Effector memory CD4-positive, alpha-beta T cell (primary cell): Measurements from ENCODE around the gene KCTD14.

Source experiments
- DNase-seq, 3 donors: peaks; one replicate each; pipeline ENCODE4 v3.0.0-alpha.2; 2020
- H3K27ac ChIP-seq: 2 replicates; pipeline ENCODE4 v1.7.0; 2013; ENCODE audit warnings: mild to moderate bottlenecking, low read length, moderate library complexity; ENCODE audit not compliant: insufficient read depth, poor library complexity, severe bottlenecking
- H3K27me3 ChIP-seq: replicated peaks from 2 replicates; pipeline ENCODE4 v1.7.0; 2013; ENCODE audit warnings: mild to moderate bottlenecking, low read length; ENCODE audit not compliant: insufficient read depth, control insufficient read depth, poor library complexity, severe bottlenecking
- H3K36me3 ChIP-seq: 2 replicates; pipeline ENCODE4 v1.7.0; 2013; ENCODE audit warnings: mild to moderate bottlenecking, low read length, moderate library complexity; ENCODE audit not compliant: control insufficient read depth, insufficient read depth
- H3K4me1 ChIP-seq: 2 replicates; pipeline ENCODE4 v1.7.0; 2013; ENCODE audit warnings: low read length, mild to moderate bottlenecking; ENCODE audit not compliant: control insufficient read depth, insufficient read depth, poor library complexity, severe bottlenecking
- H3K4me3 ChIP-seq: 2 replicates; pipeline ENCODE4 v1.7.0; 2013; ENCODE audit warnings: low read length, low read depth, mild to moderate bottlenecking; ENCODE audit not compliant: insufficient read depth, poor library complexity, severe bottlenecking
- H3K9me3 ChIP-seq: 2 replicates; pipeline ENCODE4 v1.7.0; 2013; ENCODE audit warnings: mild to moderate bottlenecking, low read length, moderate library complexity; ENCODE audit not compliant: control insufficient read depth
- total RNA-seq, 3 donors: gene quantifications; one replicate each; lab custom pipeline; 2026; lab: John Stamatoyannopoulos, UW

Gene KCTD14, protein sequence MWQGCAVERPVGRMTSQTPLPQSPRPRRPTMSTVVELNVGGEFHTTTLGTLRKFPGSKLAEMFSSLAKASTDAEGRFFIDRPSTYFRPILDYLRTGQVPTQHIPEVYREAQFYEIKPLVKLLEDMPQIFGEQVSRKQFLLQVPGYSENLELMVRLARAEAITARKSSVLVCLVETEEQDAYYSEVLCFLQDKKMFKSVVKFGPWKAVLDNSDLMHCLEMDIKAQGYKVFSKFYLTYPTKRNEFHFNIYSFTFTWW
- 0 to 0.09 (median 0) reads per million in 3 donors for total RNA-seq

DNA sequence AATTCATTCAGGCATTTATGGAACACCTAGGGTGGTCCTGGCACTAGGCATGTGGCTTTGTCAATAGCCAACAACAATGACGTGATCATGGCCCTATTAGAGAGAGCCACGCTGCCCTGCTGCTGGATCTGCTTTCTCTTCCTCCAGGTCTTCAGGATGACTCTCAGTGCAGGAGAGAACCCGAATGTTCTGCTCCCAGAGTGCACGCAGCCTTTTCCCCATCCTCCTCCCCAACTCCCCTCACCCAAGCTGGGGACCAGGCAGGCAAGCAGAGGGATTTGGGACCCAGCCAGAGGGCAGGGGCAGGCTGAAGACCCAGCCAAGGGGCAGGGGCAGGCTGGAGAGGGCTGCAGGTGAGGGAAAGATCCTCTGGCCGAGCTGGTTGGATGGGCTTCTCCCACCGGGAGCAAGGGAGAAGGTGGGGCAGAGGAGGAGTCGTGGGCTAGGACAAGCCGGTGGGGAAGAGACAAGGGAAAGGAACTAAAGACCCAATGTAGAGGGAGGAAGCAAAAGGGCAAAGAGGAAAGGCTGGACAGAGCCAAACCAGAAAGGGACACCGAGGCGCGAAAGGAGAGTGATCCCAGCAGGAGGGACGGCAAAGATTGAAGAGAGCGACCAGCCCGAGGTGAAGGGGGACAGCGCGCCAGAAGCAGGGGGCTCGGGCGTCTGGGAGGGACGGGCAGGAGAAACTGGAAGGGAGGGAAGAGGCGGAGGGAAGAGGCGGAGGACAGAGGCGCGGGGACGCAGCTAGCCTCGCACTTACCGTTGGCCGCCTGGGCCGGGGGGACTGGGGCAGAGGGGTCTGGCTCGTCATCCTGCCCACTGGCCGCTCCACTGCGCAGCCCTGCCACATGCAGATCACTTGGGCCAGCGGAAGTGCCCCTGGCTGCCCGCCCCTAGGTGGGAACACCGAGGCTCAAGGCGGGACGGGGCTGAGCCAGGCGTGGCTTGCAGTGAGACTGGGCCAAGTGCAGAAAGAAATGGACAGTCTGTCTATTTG, at the start of gene KCTD14:
Gene KCTD14, minus strand, starts transcription at position 880 of the 1,000 bp plus-strand sequence. Its CDS starts 27 bp downstream, at position 853.
- no peaks in the 10 kb centered on the region for H3K9me3 ChIP-seq
- H3K36me3 ChIP-seq = no peaks in the 10 kb centered on the region
- no peak within 1 kb of the TSS for H3K4me3 ChIP-seq
- no peak within 1 kb of the TSS for H3K27ac ChIP-seq
- DNase-seq = no peak
- no peaks in the 10 kb centered on the region for H3K4me1 ChIP-seq
- H3K27me3 ChIP-seq = no peaks in the 10 kb centered on the region

DNA sequence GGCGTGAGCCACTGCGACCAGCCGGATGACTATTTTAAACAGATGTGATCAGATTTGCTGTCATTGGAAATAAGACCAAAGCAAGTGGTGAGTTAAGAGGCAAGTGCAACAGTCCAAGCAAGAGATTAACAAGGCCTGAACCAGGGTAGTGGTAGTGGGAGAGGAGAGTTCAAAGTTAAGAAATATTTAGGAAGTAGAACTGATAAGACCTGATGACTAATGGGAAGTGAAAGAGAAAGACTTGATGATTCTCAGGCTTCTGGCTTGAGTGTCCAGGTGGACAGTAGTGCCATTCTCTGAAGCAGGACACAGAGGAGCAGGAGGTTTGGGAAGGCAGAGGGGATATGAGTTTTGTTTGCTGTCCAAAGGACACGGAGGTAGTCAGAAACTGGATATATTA, 49.4 kb upstream of the KCTD14 start:
- Histone ChIP-seq H3K27me3 (no peaks in the 10 kb centered on the region), H3K4me1 (peaks cover 9% of the 10 kb centered on the region), H3K4me3 (no peak overlapping the region), H3K36me3 (peaks cover 29% of the 10 kb centered on the region), H3K27ac (no peak overlapping the region), H3K9me3 (no peaks in the 10 kb centered on the region)
- DNase-seq = no peak

DNA sequence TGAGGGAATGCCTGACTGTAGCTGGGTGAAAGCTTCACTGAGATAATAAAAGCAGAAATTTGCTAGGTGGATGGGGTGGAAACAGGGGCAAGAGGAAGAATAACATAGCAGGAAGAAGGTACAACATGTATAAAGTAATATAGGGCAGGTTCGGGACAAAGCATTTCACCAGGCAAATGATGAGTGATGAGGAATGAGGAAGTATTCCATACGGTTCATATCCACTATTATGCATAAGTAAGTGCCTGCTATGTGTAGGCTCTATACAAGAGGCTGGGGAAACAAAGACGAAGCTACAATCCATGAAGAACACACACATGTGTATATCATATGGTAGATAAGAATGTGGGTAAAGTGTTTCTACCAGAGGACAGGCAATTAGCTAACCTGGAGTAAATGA, 48.6 kb upstream of the KCTD14 start:
- Histone ChIP-seq H3K36me3 (peaks cover 29% of the 10 kb centered on the region), H3K27me3 (no peaks in the 10 kb centered on the region)
- DNase-seq = no peak

DNA sequence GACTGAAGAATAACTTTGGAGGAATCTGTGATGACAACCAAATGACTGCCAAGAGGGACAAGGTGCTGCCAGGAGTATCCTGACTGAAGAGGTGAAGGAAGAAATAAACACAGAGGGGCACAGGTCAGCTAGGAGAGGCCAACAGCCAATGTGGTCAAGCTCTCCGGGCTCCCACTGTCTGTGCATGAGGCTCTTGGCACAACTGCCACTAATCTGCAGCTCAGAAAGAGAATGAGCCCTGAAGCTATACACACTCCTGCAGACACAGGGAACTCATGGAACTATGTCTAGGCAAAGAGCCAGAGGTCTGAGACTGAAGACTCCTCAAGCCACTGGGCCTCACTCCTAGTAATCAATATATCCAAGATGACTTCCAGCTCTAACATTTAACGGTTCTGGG, 47.5 kb upstream of the KCTD14 start:
- Histone ChIP-seq H3K36me3 (peaks cover 29% of the 10 kb centered on the region), H3K27me3 (no peaks in the 10 kb centered on the region)

More for the DNA sequence above, 48.6 kb upstream of the KCTD14 start:
- no peak overlapping the region for H3K4me3 ChIP-seq
- H3K9me3 ChIP-seq = no peaks in the 10 kb centered on the region
- no peak overlapping the region for H3K27ac ChIP-seq
- peaks cover 5% of the 10 kb centered on the region for H3K4me1 ChIP-seq

DNA sequence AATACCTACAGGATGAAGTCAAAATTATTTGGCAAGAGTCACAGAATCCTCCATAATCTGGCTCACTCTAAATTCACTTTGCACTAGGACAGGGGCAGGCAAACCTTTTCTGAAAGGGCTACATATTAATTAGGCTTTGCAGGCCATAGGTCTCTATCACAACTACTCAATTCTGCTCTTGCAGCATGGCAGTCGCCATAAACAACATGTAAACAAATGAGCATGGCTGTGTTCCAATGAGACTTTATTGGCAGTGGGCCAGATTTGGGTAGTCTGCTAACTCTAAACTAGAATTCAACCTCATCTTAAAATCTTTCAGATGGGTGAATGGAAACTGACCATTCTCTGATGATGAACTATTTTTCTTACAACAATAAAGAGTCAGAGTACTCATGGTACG, 46.4 kb upstream of the KCTD14 start:
- no peak for DNase-seq

More for the DNA sequence above, 47.5 kb upstream of the KCTD14 start:
- H3K4me1 ChIP-seq = no peaks in the 10 kb centered on the region
- no peak for DNase-seq
- no peaks in the 10 kb centered on the region for H3K9me3 ChIP-seq
- H3K27ac ChIP-seq = no peak overlapping the region
- no peak overlapping the region for H3K4me3 ChIP-seq

DNA sequence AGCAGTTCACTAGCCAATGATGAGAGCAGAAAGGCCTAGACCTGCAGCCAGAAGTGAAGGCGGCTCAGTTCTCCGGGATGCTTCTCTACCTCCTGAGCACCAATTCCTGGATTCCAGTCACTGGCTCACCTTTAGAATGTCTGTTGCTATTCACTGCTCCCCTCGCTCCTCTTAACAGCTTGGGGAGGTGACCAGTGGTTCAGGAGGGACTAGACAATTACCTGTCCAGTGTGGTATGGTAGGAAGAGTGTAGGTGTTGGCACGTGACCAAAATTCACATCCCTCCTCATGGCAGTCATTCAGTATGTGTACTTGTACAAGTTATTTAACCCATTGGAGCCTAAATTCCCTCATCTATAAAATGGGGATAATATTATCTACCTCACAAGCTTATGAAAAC, 44.6 kb upstream of the KCTD14 start:
- H3K27me3 ChIP-seq = no peaks in the 10 kb centered on the region
- no peak for DNase-seq
- no peak overlapping the region for H3K4me3 ChIP-seq
- peaks cover 29% of the 10 kb centered on the region for H3K36me3 ChIP-seq
- no peaks in the 10 kb centered on the region for H3K9me3 ChIP-seq
- H3K4me1 ChIP-seq = no peaks in the 10 kb centered on the region
- H3K27ac ChIP-seq = no peak overlapping the region

More for the DNA sequence above, 46.4 kb upstream of the KCTD14 start:
- H3K4me1 ChIP-seq = no peaks in the 10 kb centered on the region
- peaks cover 29% of the 10 kb centered on the region for H3K36me3 ChIP-seq
- H3K27me3 ChIP-seq = no peaks in the 10 kb centered on the region
- no peak overlapping the region for H3K4me3 ChIP-seq
- no peaks in the 10 kb centered on the region for H3K9me3 ChIP-seq
- H3K27ac ChIP-seq = no peak overlapping the region

DNA sequence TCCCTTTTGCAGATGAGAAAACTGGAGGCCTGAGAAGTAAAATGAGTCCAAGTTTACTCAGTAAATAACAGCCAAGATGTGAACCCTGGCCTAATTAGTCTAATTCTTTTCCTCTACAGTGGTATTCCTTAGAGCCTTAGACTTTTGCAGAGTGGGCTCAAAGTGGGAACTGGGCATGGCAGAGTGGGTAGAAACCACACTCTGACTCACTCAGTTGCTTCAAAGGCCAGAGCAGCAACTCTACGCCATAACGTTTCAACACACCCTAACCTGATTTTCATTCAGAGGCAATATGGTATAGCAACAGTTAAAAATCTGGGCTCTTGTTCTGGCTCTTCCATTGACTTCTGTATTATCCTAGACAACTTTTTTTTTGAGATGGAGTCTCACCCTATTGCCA, 43.4 kb upstream of the KCTD14 start:
- Histone ChIP-seq H3K9me3 (no peaks in the 10 kb centered on the region), H3K36me3 (peaks cover 25% of the 10 kb centered on the region), H3K27me3 (no peaks in the 10 kb centered on the region), H3K27ac (no peak overlapping the region), H3K4me1 (no peaks in the 10 kb centered on the region), H3K4me3 (no peak overlapping the region)
- no peak for DNase-seq

DNA sequence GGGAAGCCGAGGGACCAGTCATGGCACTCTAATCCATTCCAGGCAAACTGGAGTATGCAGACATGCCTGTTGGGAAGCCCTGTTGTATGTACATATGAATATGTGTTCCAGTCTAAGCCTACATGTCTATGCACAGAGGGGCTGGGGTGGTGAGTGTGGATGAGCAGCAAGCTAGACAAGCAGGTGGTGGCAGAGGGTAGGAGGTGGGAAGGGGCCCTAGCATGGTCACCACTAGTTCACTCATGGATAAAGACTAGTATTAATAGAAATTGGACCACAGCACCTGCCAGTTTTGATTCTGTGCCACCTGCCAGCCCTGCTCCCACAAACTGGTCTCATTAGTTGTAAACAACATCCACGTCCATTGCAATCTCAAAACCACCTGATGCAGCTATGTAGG, 42.1 kb upstream of the KCTD14 start:
- no peaks in the 10 kb centered on the region for H3K9me3 ChIP-seq
- DNase-seq = no peak
- no peak overlapping the region for H3K27ac ChIP-seq
- H3K4me1 ChIP-seq = no peaks in the 10 kb centered on the region
- H3K36me3 ChIP-seq = peaks cover 16% of the 10 kb centered on the region
- no peaks in the 10 kb centered on the region for H3K27me3 ChIP-seq
- no peak overlapping the region for H3K4me3 ChIP-seq

DNA sequence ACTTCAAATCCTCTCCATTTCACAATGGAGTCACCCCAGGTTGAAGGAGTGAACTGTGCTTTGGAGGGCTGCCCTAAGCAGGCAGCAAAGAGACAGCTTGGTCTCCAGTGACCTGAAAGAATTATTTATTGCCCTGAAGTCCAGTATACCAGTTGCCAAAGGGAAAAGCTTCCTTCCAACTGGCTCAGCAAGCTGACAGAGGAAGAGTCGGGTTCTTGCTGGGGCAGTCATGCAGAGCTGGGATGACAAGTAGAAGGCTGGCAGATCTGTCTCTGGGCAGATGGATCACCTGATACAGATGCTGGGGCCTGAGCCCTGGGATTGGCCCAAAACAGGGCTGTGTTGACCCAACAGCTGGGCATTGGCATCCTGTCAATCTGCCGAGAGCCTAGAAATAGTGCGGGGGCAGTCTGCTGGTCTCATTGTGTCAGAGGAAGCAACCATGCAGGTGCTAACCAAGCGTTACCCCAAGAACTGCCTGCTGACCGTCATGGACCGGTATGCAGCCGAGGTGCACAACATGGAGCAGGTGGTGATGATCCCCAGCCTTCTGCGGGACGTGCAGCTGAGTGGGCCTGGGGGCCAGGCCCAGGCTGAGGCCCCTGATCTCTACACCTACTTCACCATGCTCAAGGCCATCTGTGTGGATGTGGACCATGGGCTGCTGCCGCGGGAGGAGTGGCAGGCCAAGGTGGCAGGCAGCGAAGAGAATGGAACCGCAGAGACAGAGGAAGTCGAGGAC, 40.5 kb upstream of the KCTD14 start, which contains the start of gene THRSP:
Gene THRSP, plus strand, starts transcription at position 422 of the 742 bp plus-strand sequence. Its CDS starts 21 bp downstream, at position 443.
- no peaks in the 10 kb centered on the region for H3K4me1 ChIP-seq

More for the DNA sequence above, 40.5 kb upstream of the KCTD14 start, which contains the start of gene THRSP:
- no peak within 1 kb of the TSS for H3K27ac ChIP-seq
- no peak for DNase-seq
- H3K27me3 ChIP-seq = no peaks in the 10 kb centered on the region
- H3K9me3 ChIP-seq = no peaks in the 10 kb centered on the region
- peaks cover 3% of the 10 kb centered on the region for H3K36me3 ChIP-seq
- no peak within 1 kb of the TSS for H3K4me3 ChIP-seq
